ENCODE measurements around the gene MDFIC2. TPM values are rescaled to one million over a fixed set of nuclear protein-coding genes. Genes with fewer than 3 reads are reported as not detected.

The MDFIC2 gene
- total RNA-seq, 4 donors from 2014 or later: not detected

- H3K4me3 ChIP-seq (replicated peaks in 1 of 3): no peak overlapping the region
- H3K4me1 ChIP-seq: no peaks in the 10 kb centered on the region
- no peaks in the 10 kb centered on the region for H3K27me3 ChIP-seq
- no peaks in the 10 kb centered on the region for H3K36me3 ChIP-seq
- no peaks in the 10 kb centered on the region for H3K9me3 ChIP-seq
- DNase-seq: no peak
- WGBS, 2 donors: 94 to 96% methylated on average over 4 of the region's 4 CpGs
- intact Hi-C loops (cut with DNase I): no loop called here
- TF ChIP-seq POLR2A (IDR thresholded peaks at IDR 0.05): no peak
- H3K27ac ChIP-seq: no peak overlapping the region
Measured at GRCh38 chr3:70248856-70249255, 63.6 kb downstream of the MDFIC2 start.

DNA sequence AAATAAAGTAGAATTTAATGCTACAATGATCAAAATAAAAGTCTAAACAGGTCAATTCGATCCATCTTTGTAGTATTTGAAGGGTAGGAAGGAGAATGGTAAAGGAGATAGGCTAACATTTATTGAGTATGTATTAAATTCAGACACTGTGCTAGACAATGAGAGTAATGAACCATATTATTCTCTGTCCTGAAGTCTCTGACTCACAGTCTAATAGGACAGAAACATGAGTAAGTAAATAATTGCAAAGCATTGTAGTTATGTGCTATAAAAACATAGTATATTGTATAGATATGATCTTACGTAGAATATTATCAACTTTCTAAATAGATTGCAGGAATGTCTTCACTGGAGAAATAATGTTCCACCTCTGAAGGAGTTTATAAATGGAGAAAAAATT lies 64.5 kb downstream of the MDFIC2 start:
- Histone ChIP-seq H3K27ac (no peak overlapping the region), H3K36me3 (no peaks in the 10 kb centered on the region), H3K4me3 (replicated peaks in 1 of 3) (no peak overlapping the region), H3K4me1 (no peaks in the 10 kb centered on the region), H3K9me3 (no peaks in the 10 kb centered on the region), H3K27me3 (no peaks in the 10 kb centered on the region)
- intact Hi-C loops (cut with DNase I): no loop called here
- no peak for TF ChIP-seq POLR2A (IDR thresholded peaks at IDR 0.05)
- TF ChIP-seq, protein P1, sequence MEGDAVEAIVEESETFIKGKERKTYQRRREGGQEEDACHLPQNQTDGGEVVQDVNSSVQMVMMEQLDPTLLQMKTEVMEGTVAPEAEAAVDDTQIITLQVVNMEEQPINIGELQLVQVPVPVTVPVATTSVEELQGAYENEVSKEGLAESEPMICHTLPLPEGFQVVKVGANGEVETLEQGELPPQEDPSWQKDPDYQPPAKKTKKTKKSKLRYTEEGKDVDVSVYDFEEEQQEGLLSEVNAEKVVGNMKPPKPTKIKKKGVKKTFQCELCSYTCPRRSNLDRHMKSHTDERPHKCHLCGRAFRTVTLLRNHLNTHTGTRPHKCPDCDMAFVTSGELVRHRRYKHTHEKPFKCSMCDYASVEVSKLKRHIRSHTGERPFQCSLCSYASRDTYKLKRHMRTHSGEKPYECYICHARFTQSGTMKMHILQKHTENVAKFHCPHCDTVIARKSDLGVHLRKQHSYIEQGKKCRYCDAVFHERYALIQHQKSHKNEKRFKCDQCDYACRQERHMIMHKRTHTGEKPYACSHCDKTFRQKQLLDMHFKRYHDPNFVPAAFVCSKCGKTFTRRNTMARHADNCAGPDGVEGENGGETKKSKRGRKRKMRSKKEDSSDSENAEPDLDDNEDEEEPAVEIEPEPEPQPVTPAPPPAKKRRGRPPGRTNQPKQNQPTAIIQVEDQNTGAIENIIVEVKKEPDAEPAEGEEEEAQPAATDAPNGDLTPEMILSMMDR (IDR thresholded peaks at IDR 0.05): no peak
- 89 to 94% methylated on average over 2 of the region's 2 CpGs for WGBS, 2 donors
- no peak for DNase-seq

- H3K27me3 ChIP-seq: no peaks in the 10 kb centered on the region
- no peaks in the 10 kb centered on the region for H3K9me3 ChIP-seq
- 88 to 93% methylated on average over 4 of the region's 4 CpGs for WGBS, 2 donors
- no peak for DNase-seq
- H3K4me3 ChIP-seq (replicated peaks in 1 of 3): no peak overlapping the region
- TF ChIP-seq POLR2A (IDR thresholded peaks at IDR 0.05): no peak
- TF ChIP-seq, protein P1 (IDR thresholded peaks at IDR 0.05): no peak
- H3K27ac ChIP-seq: no peak overlapping the region
- no peaks in the 10 kb centered on the region for H3K36me3 ChIP-seq
- no peaks in the 10 kb centered on the region for H3K4me1 ChIP-seq
- intact Hi-C loops (cut with DNase I): no loop called here
Measured at GRCh38 chr3:70245746-70246525, 66.5 kb downstream of the MDFIC2 start.

DNA sequence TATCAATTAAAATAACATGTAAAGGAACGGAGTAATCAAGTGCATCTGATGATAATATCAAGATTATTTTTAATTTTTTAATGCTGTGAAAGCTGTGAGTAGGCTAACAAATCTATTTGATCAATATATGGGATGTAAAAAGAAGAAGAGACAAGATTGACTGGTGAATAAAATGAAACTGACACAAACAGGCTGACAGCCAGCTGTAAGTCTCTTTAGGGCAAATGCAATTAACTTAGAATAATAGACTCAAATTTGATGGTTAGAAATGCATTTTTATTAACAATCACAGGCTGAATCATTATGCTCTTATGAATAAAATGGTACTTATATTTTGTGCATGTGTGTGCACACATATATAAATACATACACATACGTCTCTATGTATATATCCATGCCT lies 68.0 kb downstream of the MDFIC2 start:
- Histone ChIP-seq H3K27me3 (no peaks in the 10 kb centered on the region), H3K4me1 (no peaks in the 10 kb centered on the region), H3K36me3 (no peaks in the 10 kb centered on the region), H3K4me3 (replicated peaks in 1 of 3) (no peak overlapping the region), H3K9me3 (no peaks in the 10 kb centered on the region), H3K27ac (no peak overlapping the region)
- no peak for DNase-seq
- intact Hi-C loops (cut with DNase I): no loop called here
- 90 to 93% methylated on average over 2 of the region's 2 CpGs for WGBS, 2 donors
- TF ChIP-seq POLR2A (IDR thresholded peaks at IDR 0.05): no peak
- TF ChIP-seq, protein P1 (IDR thresholded peaks at IDR 0.05): no peak

DNA sequence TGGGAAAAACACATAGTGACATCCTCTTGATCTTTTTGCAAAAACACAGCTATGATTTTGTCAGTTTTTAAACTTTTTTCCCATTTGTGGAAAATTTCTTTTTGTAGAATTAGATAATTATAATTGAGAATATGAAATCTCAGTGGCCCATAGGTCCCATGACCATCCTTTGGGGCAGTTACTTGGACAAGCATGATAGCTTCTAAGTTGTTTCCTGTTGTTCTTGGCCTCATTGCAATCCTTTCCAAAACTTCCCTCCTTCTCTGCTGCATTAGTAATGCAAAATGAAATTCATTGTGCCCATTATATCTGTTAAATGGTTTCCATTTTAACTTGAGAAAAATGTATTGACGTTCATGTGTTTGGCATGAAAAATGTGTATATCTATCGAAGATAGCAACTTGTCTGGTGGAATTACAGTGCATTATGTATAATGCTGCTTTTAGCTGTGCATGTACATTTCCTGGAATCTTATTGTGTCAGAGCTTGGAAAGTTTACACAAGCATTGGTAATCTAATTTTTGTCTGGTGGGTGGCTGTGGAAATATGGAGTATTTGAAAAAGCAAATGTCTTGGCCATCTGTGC lies 70.0 kb downstream of the MDFIC2 start:
- Histone ChIP-seq H3K36me3 (no peaks in the 10 kb centered on the region), H3K27ac (no peak overlapping the region), H3K4me1 (no peaks in the 10 kb centered on the region), H3K9me3 (no peaks in the 10 kb centered on the region), H3K4me3 (replicated peaks in 1 of 3) (no peak overlapping the region), H3K27me3 (no peaks in the 10 kb centered on the region)
- intact Hi-C loops (cut with DNase I): no loop called here
- TF ChIP-seq POLR2A (IDR thresholded peaks at IDR 0.05): no peak
- TF ChIP-seq, protein P1 (IDR thresholded peaks at IDR 0.05): no peak
- WGBS, 2 donors: 80 to 82% methylated on average over 2 of the region's 2 CpGs
- no peak for DNase-seq
